Amniotic epithelial cell (primary cell): ENCODE results near the gene MYO1F.
"Not testable (repeated sequence)": the region's sequence is repeated elsewhere in the genome, so short reads cannot be mapped to it uniquely, and the experiment has no call there.

Experiments
- DNase-seq: peaks from one replicate; pipeline ENCODE4 v3.0.0-alpha.2; 2010; ENCODE audit warnings: low read depth

Gene MYO1F

GRCh38 chr19:8577247-8577646 lies at the start of gene MYO1F:
Gene MYO1F, minus strand, starts transcription at chr19:8577442. Its CDS starts 133 bp downstream, at chr19:8577309.
- DNase-seq, result no peak

GRCh38 chr19:8626842-8627241 lies 49.6 kb upstream of the MYO1F start:
- no peak for DNase-seq

GRCh38 chr19:8622886-8623285 lies 45.6 kb upstream of the MYO1F start:
- DNase-seq, result not testable (repeated sequence)

- DNase-seq, result no peak
Observed at GRCh38 chr19:8618751-8619150, 41.5 kb upstream of the MYO1F start.

- DNase-seq, result no peak
Observed at GRCh38 chr19:8617984-8618383, 40.7 kb upstream of the MYO1F start.

GRCh38 chr19:8617325-8617724 lies 40.1 kb upstream of the MYO1F start:
- DNase-seq, result not testable (repeated sequence)

- DNase-seq, result no peak
Observed at GRCh38 chr19:8616861-8617260, 39.6 kb upstream of the MYO1F start.

GRCh38 chr19:8615813-8616596 lies 38.8 kb upstream of the MYO1F start:
- peak; percentile 38 for DNase-seq

GRCh38 chr19:8615024-8615423 lies 37.8 kb upstream of the MYO1F start:
- DNase-seq, result peak; percentile 37

- DNase-seq, result no peak
Observed at GRCh38 chr19:8614455-8614854, 37.2 kb upstream of the MYO1F start.

GRCh38 chr19:8612807-8613171 lies 35.5 kb upstream of the MYO1F start:
- peak; percentile 7 for DNase-seq

GRCh38 chr19:8611877-8612806 lies 34.9 kb upstream of the MYO1F start:
- DNase-seq, result peak; percentile 80

GRCh38 chr19:8611391-8611876 lies 34.2 kb upstream of the MYO1F start:
- DNase-seq, result no peak

- no peak for DNase-seq
Observed at GRCh38 chr19:8610936-8611300, 33.7 kb upstream of the MYO1F start.

GRCh38 chr19:8610041-8610935 lies 33.0 kb upstream of the MYO1F start, which contains the start of gene ADAMTS10:
Gene ADAMTS10, minus strand, starts transcription at chr19:8610715. Its CDS starts 5,005 bp downstream, at chr19:8605710.
- peak; percentile 43 for DNase-seq

GRCh38 chr19:8609279-8610040 lies 32.2 kb upstream of the MYO1F start:
- peak; percentile 67 for DNase-seq

GRCh38 chr19:8608941-8609278 lies 31.7 kb upstream of the MYO1F start:
- DNase-seq, result no peak

- no peak for DNase-seq
Observed at GRCh38 chr19:8607386-8607785, 30.1 kb upstream of the MYO1F start.

- no peak for DNase-seq
Observed at GRCh38 chr19:8605514-8605913, 28.3 kb upstream of the MYO1F start.

- DNase-seq, result no peak
Observed at GRCh38 chr19:8601796-8602195, 24.6 kb upstream of the MYO1F start.

- DNase-seq, result no peak
Observed at GRCh38 chr19:8600816-8601215, 23.6 kb upstream of the MYO1F start.
